Prostate gland (tissue), 2 donors: Measurements from ENCODE around the gene PGPEP1.

Experiments
- POLR2A ChIP-seq: fragments of 450-650 bp; IDR thresholded peaks from one replicate; pipeline ENCODE4 v1.6.1; 2016; ENCODE audit warnings: antibody characterized with exemption, mild to moderate bottlenecking
- POLR2AphosphoS5 ChIP-seq: sonication (generic); formaldehyde crosslinking; IDR thresholded peaks from one replicate; pipeline ENCODE4 v1.6.1; 2017; ENCODE audit warnings: antibody characterized with exemption
- TF ChIP-seq, protein P1 (sequence below), 4 experiments: fragments of 200-600 bp in 2 of 4; fragments of 450-650 bp in 2 of 4; sonication (generic) in 2 of 4; IDR thresholded peaks; 1 replicate in 3 of 4; 2 replicates in 1 of 4; pipeline ENCODE4 v1.5.1; 2016 to 2019; ENCODE audit warnings: antibody characterized with exemption in 4 of 4, mild to moderate bottlenecking in 2 of 4, moderate library complexity in 2 of 4

DNA sequence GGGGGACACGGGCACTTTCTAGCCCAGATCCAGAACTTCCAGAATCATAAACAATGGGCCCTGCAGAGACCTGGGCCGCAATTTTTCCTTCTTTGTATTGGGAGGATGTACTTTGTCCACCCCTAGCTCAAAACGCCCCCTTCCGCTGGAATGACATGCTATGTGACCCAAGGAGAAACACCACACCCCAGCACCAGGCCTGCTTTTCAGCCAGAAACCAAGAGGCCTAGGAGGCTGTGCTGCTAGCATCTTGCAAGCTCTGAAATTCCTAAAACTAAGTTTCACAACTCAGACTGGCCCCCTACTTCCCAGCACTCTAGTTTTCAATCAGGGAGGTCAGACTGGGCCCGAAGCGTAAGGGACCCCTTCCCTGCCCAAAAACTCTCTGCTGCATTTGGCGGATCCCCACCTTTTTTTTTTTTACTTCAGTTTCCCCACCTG is 18.1 kb upstream of the PGPEP1 start:
- TF ChIP-seq, protein P1, sequence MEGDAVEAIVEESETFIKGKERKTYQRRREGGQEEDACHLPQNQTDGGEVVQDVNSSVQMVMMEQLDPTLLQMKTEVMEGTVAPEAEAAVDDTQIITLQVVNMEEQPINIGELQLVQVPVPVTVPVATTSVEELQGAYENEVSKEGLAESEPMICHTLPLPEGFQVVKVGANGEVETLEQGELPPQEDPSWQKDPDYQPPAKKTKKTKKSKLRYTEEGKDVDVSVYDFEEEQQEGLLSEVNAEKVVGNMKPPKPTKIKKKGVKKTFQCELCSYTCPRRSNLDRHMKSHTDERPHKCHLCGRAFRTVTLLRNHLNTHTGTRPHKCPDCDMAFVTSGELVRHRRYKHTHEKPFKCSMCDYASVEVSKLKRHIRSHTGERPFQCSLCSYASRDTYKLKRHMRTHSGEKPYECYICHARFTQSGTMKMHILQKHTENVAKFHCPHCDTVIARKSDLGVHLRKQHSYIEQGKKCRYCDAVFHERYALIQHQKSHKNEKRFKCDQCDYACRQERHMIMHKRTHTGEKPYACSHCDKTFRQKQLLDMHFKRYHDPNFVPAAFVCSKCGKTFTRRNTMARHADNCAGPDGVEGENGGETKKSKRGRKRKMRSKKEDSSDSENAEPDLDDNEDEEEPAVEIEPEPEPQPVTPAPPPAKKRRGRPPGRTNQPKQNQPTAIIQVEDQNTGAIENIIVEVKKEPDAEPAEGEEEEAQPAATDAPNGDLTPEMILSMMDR (IDR thresholded peaks at IDR 0.05): no peak
- TF ChIP-seq POLR2A: no peak
- no peak for TF ChIP-seq POLR2AphosphoS5
